ENCODE measurements around the gene WAPL. TPM values are rescaled to one million over a fixed set of nuclear protein-coding genes. Genes with fewer than 3 reads are reported as not detected.
A peak's percentile ranks its signal among the peaks of the same experiment; 100 is the strongest.
"Not testable (repeated sequence)": the region's sequence is repeated elsewhere in the genome, so short reads cannot be mapped to it uniquely, and the experiment has no call there.

Gene WAPL
- total RNA-seq, 2 experiments from 2014 or later: 34.3 TPM

- no peak for ATAC-seq (ENCODE audit: poor library complexity)
- peaks cover 30% of the 10 kb centered on the region for H3K4me1 ChIP-seq (ENCODE audit: insufficient read depth, low read length)
- no peaks in the 10 kb centered on the region for H3K27me3 ChIP-seq (ENCODE audit: control insufficient read depth in 1 of 2, insufficient read depth in 2 of 2, low read length in 2 of 2)
- H3K4me3 ChIP-seq (ENCODE audit: low read length): no peak overlapping the region
- H3K36me3 Mint-ChIP-seq (ENCODE audit: low read depth): no peaks in the 10 kb centered on the region
- H3K9me3 Mint-ChIP-seq: no peaks in the 10 kb centered on the region
- H3K36me3 ChIP-seq (ENCODE audit: insufficient read depth, low read length): no peaks in the 10 kb centered on the region
- H3K4me1 Mint-ChIP-seq (ENCODE audit: low read depth): peaks cover 30% of the 10 kb centered on the region
- intact Hi-C loops (cut with DNase I, micrococcal nuclease): no loop called here
- CTCF ChIA-PET: no interaction called here
- no peaks in the 10 kb centered on the region for H3K9me3 ChIP-seq (ENCODE audit: control insufficient read depth in 1 of 2, insufficient read depth in 1 of 2, low read length in 2 of 2)
- H3K4me3 Mint-ChIP-seq: peak overlapping the region; percentile 65
- peak overlapping the region in 1 of 2 donors; percentile 37 for H3K27ac ChIP-seq (ENCODE audit: low read depth in 1 of 2, low read length in 2 of 2)
- peak in 1 of 14 experiments; percentile 12 for DNase-seq
- POLR2A ChIA-PET: interaction anchor here (1.0 kb wide), 2 partner anchors 18 to 129 kb away, joined by 3 to 5 read pairs; partner anchors contain the start of gene WAPL
- no peaks in the 10 kb centered on the region for H3K27me3 Mint-ChIP-seq
- no peak for TF ChIP-seq CTCF (IDR thresholded peaks at IDR 0.05)
- peak overlapping the region; percentile 75 for H3K27ac Mint-ChIP-seq
Measured at GRCh38 chr10:86540016-86540415, 18.4 kb upstream of the WAPL start.

- no peaks in the 10 kb centered on the region for H3K36me3 Mint-ChIP-seq (ENCODE audit: low read depth)
- H3K27ac ChIP-seq (ENCODE audit: low read depth in 1 of 2, low read length in 2 of 2): no peak overlapping the region
- H3K9me3 Mint-ChIP-seq: no peaks in the 10 kb centered on the region
- no peaks in the 10 kb centered on the region for H3K9me3 ChIP-seq (ENCODE audit: control insufficient read depth in 1 of 2, insufficient read depth in 1 of 2, low read length in 2 of 2)
- TF ChIP-seq CTCF (IDR thresholded peaks at IDR 0.05): no peak
- peaks cover 30% of the 10 kb centered on the region for H3K4me1 Mint-ChIP-seq (ENCODE audit: low read depth)
- no peak overlapping the region for H3K4me3 Mint-ChIP-seq
- no peaks in the 10 kb centered on the region for H3K27me3 Mint-ChIP-seq
- POLR2A ChIA-PET: no interaction called here
- H3K27me3 ChIP-seq (ENCODE audit: control insufficient read depth in 1 of 2, insufficient read depth in 2 of 2, low read length in 2 of 2): no peaks in the 10 kb centered on the region
- CTCF ChIA-PET: no interaction called here
- peaks cover 31% of the 10 kb centered on the region for H3K4me1 ChIP-seq (ENCODE audit: insufficient read depth, low read length)
- ATAC-seq (ENCODE audit: poor library complexity) (no peak), DNase-seq (no peak)
- H3K27ac Mint-ChIP-seq: peak overlapping the region; percentile 18
- intact Hi-C loops (cut with DNase I, micrococcal nuclease): loop anchor here in 1 of 2 experiments (10.0 kb wide), 1 partner anchor 436 kb away; no protein-coding TSS in a partner anchor
- no peak overlapping the region for H3K4me3 ChIP-seq (ENCODE audit: low read length)
- H3K36me3 ChIP-seq (ENCODE audit: insufficient read depth, low read length): no peaks in the 10 kb centered on the region
Measured at GRCh38 chr10:86538547-86538946, 17.0 kb upstream of the WAPL start.

- peaks cover 31% of the 10 kb centered on the region for H3K4me1 ChIP-seq (ENCODE audit: insufficient read depth, low read length)
- H3K36me3 Mint-ChIP-seq (ENCODE audit: low read depth); H3K9me3 Mint-ChIP-seq; H3K9me3 ChIP-seq (ENCODE audit: control insufficient read depth in 1 of 2, insufficient read depth in 1 of 2, low read length in 2 of 2); POLR2A ChIA-PET; H3K27me3 ChIP-seq (ENCODE audit: control insufficient read depth in 1 of 2, insufficient read depth in 2 of 2, low read length in 2 of 2); H3K4me3 ChIP-seq (ENCODE audit: low read length); H3K27me3 Mint-ChIP-seq; CTCF ChIA-PET; H3K27ac ChIP-seq (ENCODE audit: low read depth in 1 of 2, low read length in 2 of 2); H3K36me3 ChIP-seq (ENCODE audit: insufficient read depth, low read length); DNase-seq; H3K4me3 Mint-ChIP-seq; ATAC-seq (ENCODE audit: poor library complexity): not testable (repeated sequence)
- Mint-ChIP-seq H3K27ac (peak overlapping the region; percentile 18), H3K4me1 (ENCODE audit: low read depth) (peaks cover 30% of the 10 kb centered on the region)
- intact Hi-C loops (cut with DNase I, micrococcal nuclease): loop anchor here in 1 of 2 experiments (10.0 kb wide), 1 partner anchor 437 kb away; no protein-coding TSS in a partner anchor
Measured at GRCh38 chr10:86538040-86538439, 16.4 kb upstream of the WAPL start.

All from CD4-positive, alpha-beta T cell (primary cell).